GM23248 (cell line): Measurements from ENCODE around the gene EIF4ENIF1.

ENCODE experiments used
- EZH2 ChIP-seq: fragments of 200-600 bp; sonication (generic); IDR thresholded peaks from 2 replicates; pipeline ENCODE4 v1.6.1; 2018; ENCODE audit warnings: antibody characterized with exemption, mild to moderate bottlenecking; ENCODE audit not compliant: insufficient read depth, poor library complexity, severe bottlenecking
- EZH2phosphoT487 ChIP-seq: fragments of 200-600 bp; sonication (generic); IDR thresholded peaks from 2 replicates; pipeline ENCODE4 v1.6.1; 2018; ENCODE audit warnings: antibody characterized with exemption, moderate library complexity, mild to moderate bottlenecking, low read depth; ENCODE audit not compliant: insufficient read depth

GRCh38 chr22:31394326-31394725 lies 95.3 kb downstream of the EIF4ENIF1 start:
- TF ChIP-seq EZH2 (no peak), EZH2phosphoT487 (no peak)
